Neural cell (in vitro differentiated cells): ENCODE results near the gene FBXL17.

ENCODE experiments used
- TF ChIP-seq, protein P1 (sequence below): IDR thresholded peaks from 2 replicates; pipeline ENCODE4 v1.6.1; 2012; ENCODE audit warnings: borderline replicate concordance
- TF ChIP-seq, protein P2 (sequence below): fragments of 450-650 bp; IDR thresholded peaks from 2 replicates; pipeline ENCODE4 v1.5.1; 2014; ENCODE audit warnings: antibody characterized with exemption, mild to moderate bottlenecking, moderate library complexity; ENCODE audit not compliant: poor library complexity, severe bottlenecking

DNA sequence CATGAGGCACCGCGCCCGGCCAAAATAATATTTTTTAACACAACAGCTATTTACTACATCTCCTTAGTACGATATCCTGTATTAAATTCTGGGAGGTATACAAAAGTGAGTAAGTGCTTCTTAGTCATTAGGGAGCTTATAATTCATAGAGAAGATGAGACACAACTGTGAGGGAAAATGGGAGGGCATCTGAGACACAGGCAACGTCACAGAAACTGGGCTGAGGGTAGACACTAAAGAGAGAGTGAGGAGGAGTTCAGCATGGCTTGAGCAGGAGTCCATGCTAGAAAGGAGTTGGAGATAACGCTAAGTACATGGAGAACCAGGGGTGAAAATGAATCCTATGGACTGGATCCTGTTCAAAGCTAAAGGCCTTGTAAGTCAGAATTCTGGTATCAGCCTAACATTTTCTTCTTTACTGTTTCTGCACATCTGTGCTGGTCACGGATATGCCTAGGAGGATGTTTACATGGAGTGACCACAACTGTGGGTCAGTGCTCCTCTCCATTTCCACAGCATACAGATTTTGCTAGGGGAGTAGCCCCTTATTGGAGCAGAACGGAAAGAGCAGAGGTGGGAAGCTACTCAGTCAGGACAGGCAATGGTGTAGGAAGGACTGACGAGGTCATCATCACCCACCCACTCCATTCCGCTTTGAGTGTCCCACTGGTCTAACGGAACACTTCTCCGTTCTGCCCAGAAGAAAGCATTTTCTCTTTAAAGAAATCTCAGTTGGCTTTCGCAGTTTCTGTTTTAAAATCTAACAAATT is 400.8 kb downstream of the FBXL17 start:
- TF ChIP-seq, protein P1, sequence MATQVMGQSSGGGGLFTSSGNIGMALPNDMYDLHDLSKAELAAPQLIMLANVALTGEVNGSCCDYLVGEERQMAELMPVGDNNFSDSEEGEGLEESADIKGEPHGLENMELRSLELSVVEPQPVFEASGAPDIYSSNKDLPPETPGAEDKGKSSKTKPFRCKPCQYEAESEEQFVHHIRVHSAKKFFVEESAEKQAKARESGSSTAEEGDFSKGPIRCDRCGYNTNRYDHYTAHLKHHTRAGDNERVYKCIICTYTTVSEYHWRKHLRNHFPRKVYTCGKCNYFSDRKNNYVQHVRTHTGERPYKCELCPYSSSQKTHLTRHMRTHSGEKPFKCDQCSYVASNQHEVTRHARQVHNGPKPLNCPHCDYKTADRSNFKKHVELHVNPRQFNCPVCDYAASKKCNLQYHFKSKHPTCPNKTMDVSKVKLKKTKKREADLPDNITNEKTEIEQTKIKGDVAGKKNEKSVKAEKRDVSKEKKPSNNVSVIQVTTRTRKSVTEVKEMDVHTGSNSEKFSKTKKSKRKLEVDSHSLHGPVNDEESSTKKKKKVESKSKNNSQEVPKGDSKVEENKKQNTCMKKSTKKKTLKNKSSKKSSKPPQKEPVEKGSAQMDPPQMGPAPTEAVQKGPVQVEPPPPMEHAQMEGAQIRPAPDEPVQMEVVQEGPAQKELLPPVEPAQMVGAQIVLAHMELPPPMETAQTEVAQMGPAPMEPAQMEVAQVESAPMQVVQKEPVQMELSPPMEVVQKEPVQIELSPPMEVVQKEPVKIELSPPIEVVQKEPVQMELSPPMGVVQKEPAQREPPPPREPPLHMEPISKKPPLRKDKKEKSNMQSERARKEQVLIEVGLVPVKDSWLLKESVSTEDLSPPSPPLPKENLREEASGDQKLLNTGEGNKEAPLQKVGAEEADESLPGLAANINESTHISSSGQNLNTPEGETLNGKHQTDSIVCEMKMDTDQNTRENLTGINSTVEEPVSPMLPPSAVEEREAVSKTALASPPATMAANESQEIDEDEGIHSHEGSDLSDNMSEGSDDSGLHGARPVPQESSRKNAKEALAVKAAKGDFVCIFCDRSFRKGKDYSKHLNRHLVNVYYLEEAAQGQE = no peak
- TF ChIP-seq, protein P2, sequence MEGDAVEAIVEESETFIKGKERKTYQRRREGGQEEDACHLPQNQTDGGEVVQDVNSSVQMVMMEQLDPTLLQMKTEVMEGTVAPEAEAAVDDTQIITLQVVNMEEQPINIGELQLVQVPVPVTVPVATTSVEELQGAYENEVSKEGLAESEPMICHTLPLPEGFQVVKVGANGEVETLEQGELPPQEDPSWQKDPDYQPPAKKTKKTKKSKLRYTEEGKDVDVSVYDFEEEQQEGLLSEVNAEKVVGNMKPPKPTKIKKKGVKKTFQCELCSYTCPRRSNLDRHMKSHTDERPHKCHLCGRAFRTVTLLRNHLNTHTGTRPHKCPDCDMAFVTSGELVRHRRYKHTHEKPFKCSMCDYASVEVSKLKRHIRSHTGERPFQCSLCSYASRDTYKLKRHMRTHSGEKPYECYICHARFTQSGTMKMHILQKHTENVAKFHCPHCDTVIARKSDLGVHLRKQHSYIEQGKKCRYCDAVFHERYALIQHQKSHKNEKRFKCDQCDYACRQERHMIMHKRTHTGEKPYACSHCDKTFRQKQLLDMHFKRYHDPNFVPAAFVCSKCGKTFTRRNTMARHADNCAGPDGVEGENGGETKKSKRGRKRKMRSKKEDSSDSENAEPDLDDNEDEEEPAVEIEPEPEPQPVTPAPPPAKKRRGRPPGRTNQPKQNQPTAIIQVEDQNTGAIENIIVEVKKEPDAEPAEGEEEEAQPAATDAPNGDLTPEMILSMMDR = no peak
